ENCODE measurements around the gene ZNF664. TPM values are rescaled to one million over a fixed set of nuclear protein-coding genes. Genes with fewer than 3 reads are reported as not detected.
A peak's percentile ranks its signal among the peaks of the same experiment; 100 is the strongest.

The ZNF664 gene
- total RNA-seq, 2 donors from 2014 or later = 53.1 to 56.2 TPM

DNA sequence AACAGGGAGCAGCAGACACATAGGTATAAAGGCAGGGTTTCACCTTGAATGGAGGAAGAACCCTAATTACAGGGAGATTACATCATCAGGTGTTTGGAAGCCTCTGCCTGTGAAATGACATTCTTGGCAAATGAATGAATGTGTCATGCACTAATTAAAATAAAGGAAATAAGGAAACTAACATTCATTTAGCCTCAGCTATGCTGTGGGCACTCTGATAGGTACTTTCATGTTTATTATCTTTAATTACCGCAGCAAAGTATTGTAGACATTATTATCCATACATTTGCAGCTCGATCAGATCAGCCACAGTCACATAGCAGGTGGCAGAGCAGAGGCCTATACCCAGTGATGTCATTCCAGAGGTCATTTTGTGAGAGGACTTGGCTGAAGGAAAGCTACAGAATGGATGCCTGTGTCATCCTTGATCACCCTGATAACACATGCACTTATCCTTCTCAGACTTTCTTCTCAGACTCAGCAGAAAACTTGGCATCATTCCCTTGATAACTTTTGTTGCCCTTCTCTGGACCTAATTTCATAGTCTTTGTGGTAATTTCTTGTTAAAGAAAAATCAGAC is 18.4 kb downstream of the ZNF664 start:
- no peak for DNase-seq (ENCODE audit: low spot score)
- H3K4me3 ChIP-seq = no peak overlapping the region
- peaks cover 0 to 60% of the 10 kb centered on the region in 2 donors for H3K4me1 ChIP-seq
- no peak overlapping the region for H3K27ac ChIP-seq
- TF ChIP-seq, protein P1, sequence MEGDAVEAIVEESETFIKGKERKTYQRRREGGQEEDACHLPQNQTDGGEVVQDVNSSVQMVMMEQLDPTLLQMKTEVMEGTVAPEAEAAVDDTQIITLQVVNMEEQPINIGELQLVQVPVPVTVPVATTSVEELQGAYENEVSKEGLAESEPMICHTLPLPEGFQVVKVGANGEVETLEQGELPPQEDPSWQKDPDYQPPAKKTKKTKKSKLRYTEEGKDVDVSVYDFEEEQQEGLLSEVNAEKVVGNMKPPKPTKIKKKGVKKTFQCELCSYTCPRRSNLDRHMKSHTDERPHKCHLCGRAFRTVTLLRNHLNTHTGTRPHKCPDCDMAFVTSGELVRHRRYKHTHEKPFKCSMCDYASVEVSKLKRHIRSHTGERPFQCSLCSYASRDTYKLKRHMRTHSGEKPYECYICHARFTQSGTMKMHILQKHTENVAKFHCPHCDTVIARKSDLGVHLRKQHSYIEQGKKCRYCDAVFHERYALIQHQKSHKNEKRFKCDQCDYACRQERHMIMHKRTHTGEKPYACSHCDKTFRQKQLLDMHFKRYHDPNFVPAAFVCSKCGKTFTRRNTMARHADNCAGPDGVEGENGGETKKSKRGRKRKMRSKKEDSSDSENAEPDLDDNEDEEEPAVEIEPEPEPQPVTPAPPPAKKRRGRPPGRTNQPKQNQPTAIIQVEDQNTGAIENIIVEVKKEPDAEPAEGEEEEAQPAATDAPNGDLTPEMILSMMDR (IDR thresholded peaks at IDR 0.05) = no peak
- no peaks in the 10 kb centered on the region for H3K9me3 ChIP-seq
- no peaks in the 10 kb centered on the region for H3K27me3 ChIP-seq
- peaks cover 17% of the 10 kb centered on the region for H3K36me3 ChIP-seq

DNA sequence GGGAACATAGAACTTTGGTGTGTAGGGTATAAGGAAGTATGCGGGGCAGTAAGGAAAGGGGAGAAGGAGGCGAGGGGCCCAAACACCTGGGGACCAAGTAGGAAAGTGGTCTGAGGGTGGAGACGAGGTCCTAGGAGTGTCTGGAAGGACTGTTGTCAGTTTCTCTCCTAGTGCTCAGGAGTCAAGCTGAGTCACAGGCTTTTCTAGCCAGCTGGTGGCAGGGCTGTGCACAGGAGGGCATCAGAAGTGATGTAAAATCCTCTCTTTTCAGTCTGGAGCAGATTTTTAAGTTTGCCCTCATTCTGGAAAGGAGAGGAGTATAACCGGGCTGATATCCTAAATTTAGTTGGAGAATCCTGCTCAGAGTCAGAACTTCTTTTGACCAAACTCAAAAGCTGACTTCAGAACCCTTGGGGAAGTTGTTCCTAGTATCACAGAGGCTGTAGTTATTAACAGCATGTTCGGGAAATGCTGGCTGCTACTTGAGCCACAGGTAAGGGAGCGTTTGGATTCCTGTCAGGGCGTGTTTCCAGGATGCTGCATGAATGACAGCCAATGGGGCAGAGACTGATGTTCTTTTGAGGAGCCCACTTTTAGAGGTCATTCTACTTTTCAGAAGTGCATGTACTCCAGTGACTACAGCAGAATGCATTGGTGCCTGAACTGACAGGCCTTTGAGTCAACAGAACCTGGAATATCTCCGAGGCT is 19.3 kb downstream of the ZNF664 start:
- H3K4me1 ChIP-seq = peaks cover 0 to 63% of the 10 kb centered on the region in 2 donors

DNA sequence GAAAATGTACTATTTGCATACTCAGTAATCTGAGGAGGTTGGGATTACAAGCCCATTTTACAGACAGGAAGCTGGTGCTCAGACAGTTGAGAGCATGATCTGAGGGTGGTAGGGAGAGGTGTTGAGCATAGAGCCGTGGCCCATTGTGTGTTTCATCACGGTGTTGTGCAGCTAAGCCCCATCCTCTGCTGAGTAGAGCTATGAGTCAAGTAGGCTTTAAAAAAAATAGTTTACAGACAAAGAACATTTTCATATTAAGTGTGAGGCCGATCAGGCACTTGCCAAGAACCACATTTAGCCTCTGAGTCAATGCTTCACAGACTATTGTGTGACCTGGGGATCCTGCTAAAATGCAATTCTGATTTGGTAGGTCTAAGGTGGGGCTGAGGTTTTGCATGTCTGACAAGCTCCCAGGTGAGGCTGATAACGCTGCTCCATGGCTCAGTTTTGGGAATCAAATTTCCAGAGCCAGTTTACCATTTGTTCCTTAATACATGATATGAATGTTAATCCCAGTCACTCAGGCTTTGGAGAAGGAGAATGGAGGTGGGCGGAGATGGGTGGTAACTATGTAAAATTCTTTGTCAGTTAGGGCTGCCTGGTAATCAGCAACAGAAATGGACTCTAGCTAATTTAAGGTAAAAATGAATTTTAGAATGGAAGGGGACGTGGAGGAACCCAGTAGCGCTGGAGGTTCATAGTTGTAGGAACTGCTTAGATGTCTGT is 22.2 kb downstream of the ZNF664 start:
- DNase-seq (ENCODE audit: low spot score) = no peak
- Histone ChIP-seq H3K36me3 (peaks cover 17% of the 10 kb centered on the region), H3K4me3 (no peak overlapping the region), H3K27ac (peak overlapping the region in 1 of 2 donors; percentile 14), H3K27me3 (no peaks in the 10 kb centered on the region), H3K4me1 (peaks cover 0 to 69% of the 10 kb centered on the region in 2 donors), H3K9me3 (no peaks in the 10 kb centered on the region)
- TF ChIP-seq, protein P1 (IDR thresholded peaks at IDR 0.05) = no peak

More for the DNA sequence above, 19.3 kb downstream of the ZNF664 start:
- TF ChIP-seq, protein P1 (IDR thresholded peaks at IDR 0.05) = no peak
- Histone ChIP-seq H3K4me3 (no peak overlapping the region), H3K27me3 (no peaks in the 10 kb centered on the region), H3K27ac (no peak overlapping the region), H3K9me3 (no peaks in the 10 kb centered on the region), H3K36me3 (peaks cover 17% of the 10 kb centered on the region)
- DNase-seq (ENCODE audit: low spot score) = no peak

DNA sequence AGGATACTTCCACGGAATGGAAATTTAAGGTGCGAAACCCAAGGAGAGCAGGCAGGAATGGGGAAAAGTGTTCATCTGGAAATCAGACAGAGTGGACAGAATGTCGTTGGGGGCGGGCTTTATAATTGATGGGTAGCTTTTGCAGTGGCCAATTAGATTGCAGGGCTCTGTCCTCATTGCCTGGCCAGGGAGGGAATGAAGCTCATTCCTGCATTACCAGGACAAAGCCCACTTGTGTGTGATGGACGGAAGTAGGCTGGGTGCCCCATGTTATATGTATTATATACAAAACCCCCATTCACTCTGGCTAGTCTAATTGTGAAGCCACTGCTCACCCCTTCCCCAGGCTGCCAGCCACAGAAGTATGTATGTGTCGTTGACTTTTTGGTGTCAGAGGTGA is 23.6 kb downstream of the ZNF664 start:
- H3K27ac ChIP-seq = no peak overlapping the region
- TF ChIP-seq, protein P1 (IDR thresholded peaks at IDR 0.05) = no peak
- H3K9me3 ChIP-seq = no peaks in the 10 kb centered on the region
- no peak overlapping the region for H3K4me3 ChIP-seq
- peaks cover 0 to 56% of the 10 kb centered on the region in 2 donors for H3K4me1 ChIP-seq
- no peaks in the 10 kb centered on the region for H3K27me3 ChIP-seq
- no peak for DNase-seq (ENCODE audit: low spot score)
- peaks cover 24% of the 10 kb centered on the region for H3K36me3 ChIP-seq

DNA sequence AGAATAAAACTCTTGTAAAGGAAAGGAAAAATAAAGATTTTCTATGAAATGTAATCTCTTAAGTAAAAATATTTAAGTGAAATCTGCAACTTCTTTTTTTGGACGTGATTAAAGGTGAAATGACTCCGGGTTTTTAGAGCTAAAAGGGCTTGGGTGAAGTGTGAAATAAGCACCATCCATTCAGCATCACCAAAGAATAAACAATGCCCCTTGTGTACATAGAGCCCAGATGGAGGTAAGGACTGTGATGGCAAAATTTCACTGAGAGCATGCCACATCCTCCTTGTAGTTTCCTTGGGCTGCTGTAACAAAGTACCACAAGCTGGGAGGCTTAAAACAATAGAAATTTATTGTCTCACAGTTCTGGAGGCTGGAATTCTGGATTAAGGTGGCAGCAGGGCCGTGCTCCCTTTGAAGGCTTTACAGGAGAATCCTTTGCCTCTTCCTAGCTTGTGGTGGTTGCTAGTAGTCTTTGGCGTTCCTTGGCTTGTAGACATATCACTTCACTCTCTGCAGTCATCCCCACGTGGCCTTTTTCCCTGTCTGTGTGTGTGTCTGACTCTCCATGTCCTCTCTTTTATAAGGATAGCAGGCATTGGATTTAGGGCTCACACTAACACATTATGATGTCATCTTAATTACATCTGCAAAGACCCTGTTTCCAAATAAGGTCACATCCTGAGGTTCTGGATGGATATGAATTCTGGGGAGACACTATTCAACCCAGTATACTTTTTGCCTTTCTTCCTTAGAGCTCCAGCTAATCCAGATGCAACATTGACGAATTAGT is 24.2 kb downstream of the ZNF664 start:
- H3K4me3 ChIP-seq = no peak overlapping the region
- H3K9me3 ChIP-seq = no peaks in the 10 kb centered on the region
- peaks cover 0 to 60% of the 10 kb centered on the region in 2 donors for H3K4me1 ChIP-seq
- H3K27me3 ChIP-seq = no peaks in the 10 kb centered on the region
- TF ChIP-seq, protein P1 (IDR thresholded peaks at IDR 0.05) = no peak
- H3K36me3 ChIP-seq = peaks cover 28% of the 10 kb centered on the region
- DNase-seq (ENCODE audit: low spot score) = no peak
- H3K27ac ChIP-seq = no peak overlapping the region

All from right atrium auricular region (tissue), 2 donors.